Measurements from ENCODE around the gene GOLGA2. TPM values are rescaled to one million over a fixed set of nuclear protein-coding genes. Genes with fewer than 3 reads are reported as not detected.

GOLGA2 gene
- total RNA-seq, 1 donor from 2014 or later: 74.9 TPM

GRCh38 chr9:128246471-128246870 is 29.3 kb downstream of the GOLGA2 start:
- Histone ChIP-seq H3K27ac (no peak overlapping the region), H3K4me3 (no peak overlapping the region), H3K4me1 (peaks cover 3 to 4% of the 10 kb centered on the region in 2 donors), H3K9me3 (no peaks in the 10 kb centered on the region), H3K36me3 (no peaks in the 10 kb centered on the region), H3K27me3 (peaks cover 6% of the 10 kb centered on the region)
- intact Hi-C loops (cut with DNase I): no loop called here
- TF ChIP-seq CTCF (IDR thresholded peaks at IDR 0.05): no peak
- DNase-seq (ENCODE audit: low spot score in 2 of 2): no peak

GRCh38 chr9:128245421-128246151 is 30.2 kb downstream of the GOLGA2 start:
- intact Hi-C loops (cut with DNase I): no loop called here
- H3K4me3 ChIP-seq: no peak overlapping the region
- H3K27ac ChIP-seq: peak overlapping the region in 1 of 2 donors; percentile 27
- H3K36me3 ChIP-seq: no peaks in the 10 kb centered on the region
- H3K27me3 ChIP-seq: peaks cover 6% of the 10 kb centered on the region
- no peaks in the 10 kb centered on the region for H3K9me3 ChIP-seq
- peaks cover 0 to under 1% of the 10 kb centered on the region in 2 donors for H3K4me1 ChIP-seq
- TF ChIP-seq CTCF (IDR thresholded peaks at IDR 0.05): no peak
- DNase-seq (ENCODE audit: low spot score in 2 of 2): no peak

- H3K9me3 ChIP-seq: no peaks in the 10 kb centered on the region
- intact Hi-C loops (cut with DNase I): no loop called here
- peaks cover 6% of the 10 kb centered on the region for H3K27me3 ChIP-seq
- no peaks in the 10 kb centered on the region for H3K4me1 ChIP-seq
- H3K27ac ChIP-seq: peak overlapping the region in 1 of 2 donors; percentile 30
- no peak for TF ChIP-seq CTCF (IDR thresholded peaks at IDR 0.05)
- H3K36me3 ChIP-seq: no peaks in the 10 kb centered on the region
- peak in 1 of 2 donors; percentile 78 for DNase-seq (ENCODE audit: low spot score in 2 of 2)
- H3K4me3 ChIP-seq: peak overlapping the region in 1 of 2 donors; percentile 44
Observed at GRCh38 chr9:128244837-128245231, 31.0 kb downstream of the GOLGA2 start.

- no peak for TF ChIP-seq CTCF (IDR thresholded peaks at IDR 0.05)
- peak overlapping the region in 1 of 2 donors; percentile 30 for H3K27ac ChIP-seq
- intact Hi-C loops (cut with DNase I): no loop called here
Observed at GRCh38 chr9:128244091-128244836, 31.5 kb downstream of the GOLGA2 start.

DNA sequence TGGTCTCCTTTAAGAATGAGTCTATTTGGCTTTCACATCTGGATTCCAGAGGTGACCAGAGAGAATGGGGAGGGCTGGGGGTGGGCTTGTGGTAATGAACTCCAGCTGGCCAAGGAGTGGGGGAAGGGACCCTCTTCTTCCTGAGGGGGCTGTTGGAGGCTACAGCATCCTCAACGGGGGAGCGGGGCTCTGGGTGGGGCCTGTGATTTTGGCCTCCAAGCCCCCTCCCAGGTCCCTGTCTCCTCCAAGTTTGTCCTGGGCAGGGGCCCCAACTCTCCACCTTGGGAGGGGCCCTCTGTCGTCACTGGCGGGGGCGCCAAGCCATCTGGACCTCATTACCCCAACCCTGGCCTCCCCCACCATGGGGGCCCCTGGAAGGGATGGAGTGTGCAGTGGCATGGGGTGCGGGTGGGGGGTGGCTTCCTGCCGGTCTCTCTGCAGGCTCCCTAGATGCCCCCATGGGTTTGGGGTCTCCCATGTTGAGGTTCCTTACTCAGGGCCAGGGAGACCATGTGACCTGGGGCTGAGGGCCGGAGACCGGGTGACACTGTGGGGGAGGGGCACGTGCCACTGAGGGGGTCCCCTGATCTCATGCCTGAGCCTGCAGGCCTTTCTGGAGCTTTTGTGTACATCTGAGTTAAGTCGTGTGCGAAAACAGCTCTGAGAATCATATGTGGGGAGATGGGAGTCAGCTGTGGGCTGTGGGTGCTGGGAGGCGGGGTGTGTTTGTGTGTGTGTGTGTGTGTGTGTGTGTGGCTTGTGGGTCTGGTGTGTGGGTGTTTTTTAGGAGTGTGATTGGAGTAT is 32.4 kb downstream of the GOLGA2 start:
- no peaks in the 10 kb centered on the region for H3K4me1 ChIP-seq
- H3K9me3 ChIP-seq: no peaks in the 10 kb centered on the region
- no peak for DNase-seq (ENCODE audit: low spot score in 2 of 2)
- peaks cover 6% of the 10 kb centered on the region for H3K27me3 ChIP-seq
- intact Hi-C loops (cut with DNase I): no loop called here
- no peak for TF ChIP-seq CTCF (IDR thresholded peaks at IDR 0.05)
- H3K4me3 ChIP-seq: no peak overlapping the region
- peak overlapping the region in 1 of 2 donors; percentile 60 for H3K27ac ChIP-seq
- no peaks in the 10 kb centered on the region for H3K36me3 ChIP-seq

More at GRCh38 chr9:128244091-128244836, 31.5 kb downstream of the GOLGA2 start:
- Histone ChIP-seq H3K27me3 (peaks cover 6% of the 10 kb centered on the region), H3K36me3 (no peaks in the 10 kb centered on the region), H3K4me3 (peak overlapping the region in 1 of 2 donors; percentile 44), H3K9me3 (no peaks in the 10 kb centered on the region), H3K4me1 (no peaks in the 10 kb centered on the region)
- no peak for DNase-seq (ENCODE audit: low spot score in 2 of 2)
